ENCODE results near the gene SMIM11.
"Not testable (repeated sequence)": the region's sequence is repeated elsewhere in the genome, so short reads cannot be mapped to it uniquely, and the experiment has no call there.

The SMIM11 gene

GRCh38 chr21:34374940-34375618 lies at the start of gene SMIM11:
SMIM11 (plus strand) TSS chr21:34375507; CDS start chr21:34379505, 3,998 bp downstream.
- not testable (repeated sequence) for H3K27me3 ChIP-seq (ENCODE audit: low read depth, low read length); H3K9me3 ChIP-seq (ENCODE audit: insufficient read depth, low read length); H3K4me2 ChIP-seq (ENCODE audit: low read length); H3K4me3 ChIP-seq (ENCODE audit: low read length); H3K4me1 ChIP-seq (ENCODE audit: low read length); H4K20me1 ChIP-seq (ENCODE audit: insufficient read depth, low read length); H3K36me3 ChIP-seq (replicated peaks; ENCODE audit: low read depth, low read length); H3K27ac ChIP-seq (ENCODE audit: low read length); H3K79me2 ChIP-seq (ENCODE audit: low read length); H2AFZ ChIP-seq (ENCODE audit: low read depth, low read length); H3K9ac ChIP-seq (ENCODE audit: low read length)

- Histone ChIP-seq H2AFZ (ENCODE audit: low read depth, low read length) (no peak overlapping the region), H3K4me1 (ENCODE audit: low read length) (no peaks in the 10 kb centered on the region), H3K4me3 (ENCODE audit: low read length) (no peak overlapping the region), H3K4me2 (ENCODE audit: low read length) (no peak overlapping the region), H4K20me1 (ENCODE audit: insufficient read depth, low read length) (no peaks in the 10 kb centered on the region), H3K27me3 (ENCODE audit: low read depth, low read length) (no peaks in the 10 kb centered on the region), H3K9ac (ENCODE audit: low read length) (no peak overlapping the region), H3K36me3 (replicated peaks; ENCODE audit: low read depth, low read length) (no peaks in the 10 kb centered on the region), H3K27ac (ENCODE audit: low read length) (no peak overlapping the region), H3K79me2 (ENCODE audit: low read length) (no peaks in the 10 kb centered on the region), H3K9me3 (ENCODE audit: insufficient read depth, low read length) (no peaks in the 10 kb centered on the region)
- TF ChIP-seq CTCF (IDR thresholded peaks at IDR 0.05; ENCODE audit: low read depth, low read length), result no peak
- TF ChIP-seq EZH2phosphoT487 (IDR thresholded peaks at IDR 0.05; ENCODE audit: low read depth), result no peak
Observed at GRCh38 chr21:34330055-34330454, 45.3 kb upstream of the SMIM11 start.

- TF ChIP-seq CTCF (IDR thresholded peaks at IDR 0.05; ENCODE audit: low read depth, low read length) (no peak), EZH2phosphoT487 (IDR thresholded peaks at IDR 0.05; ENCODE audit: low read depth) (no peak)
- Histone ChIP-seq H3K27me3 (ENCODE audit: low read depth, low read length) (no peaks in the 10 kb centered on the region), H3K79me2 (ENCODE audit: low read length) (no peaks in the 10 kb centered on the region)
Observed at GRCh38 chr21:34331726-34332125, 43.6 kb upstream of the SMIM11 start.

GRCh38 chr21:34332347-34332746 lies 43.0 kb upstream of the SMIM11 start:
- no peaks in the 10 kb centered on the region for H4K20me1 ChIP-seq (ENCODE audit: insufficient read depth, low read length)
- H3K4me2 ChIP-seq (ENCODE audit: low read length), result no peak overlapping the region
- H3K27ac ChIP-seq (ENCODE audit: low read length), result no peak overlapping the region
- no peak for TF ChIP-seq EZH2phosphoT487 (IDR thresholded peaks at IDR 0.05; ENCODE audit: low read depth)
- H3K36me3 ChIP-seq (replicated peaks; ENCODE audit: low read depth, low read length), result no peaks in the 10 kb centered on the region
- no peak overlapping the region for H3K4me3 ChIP-seq (ENCODE audit: low read length)
- no peaks in the 10 kb centered on the region for H3K9me3 ChIP-seq (ENCODE audit: insufficient read depth, low read length)
- H3K4me1 ChIP-seq (ENCODE audit: low read length), result no peaks in the 10 kb centered on the region
- H3K9ac ChIP-seq (ENCODE audit: low read length), result no peak overlapping the region
- H3K27me3 ChIP-seq (ENCODE audit: low read depth, low read length), result no peaks in the 10 kb centered on the region
- no peak overlapping the region for H2AFZ ChIP-seq (ENCODE audit: low read depth, low read length)
- H3K79me2 ChIP-seq (ENCODE audit: low read length), result no peaks in the 10 kb centered on the region

More at GRCh38 chr21:34331726-34332125, 43.6 kb upstream of the SMIM11 start:
- Histone ChIP-seq H3K4me2 (ENCODE audit: low read length) (no peak overlapping the region), H3K4me3 (ENCODE audit: low read length) (no peak overlapping the region), H3K9ac (ENCODE audit: low read length) (no peak overlapping the region), H4K20me1 (ENCODE audit: insufficient read depth, low read length) (no peaks in the 10 kb centered on the region), H3K4me1 (ENCODE audit: low read length) (no peaks in the 10 kb centered on the region), H2AFZ (ENCODE audit: low read depth, low read length) (no peak overlapping the region), H3K36me3 (replicated peaks; ENCODE audit: low read depth, low read length) (no peaks in the 10 kb centered on the region), H3K27ac (ENCODE audit: low read length) (no peak overlapping the region), H3K9me3 (ENCODE audit: insufficient read depth, low read length) (no peaks in the 10 kb centered on the region)

GRCh38 chr21:34333121-34333739 lies 42.1 kb upstream of the SMIM11 start:
- H3K4me2 ChIP-seq (ENCODE audit: low read length), result no peak overlapping the region
- no peak for TF ChIP-seq EZH2phosphoT487 (IDR thresholded peaks at IDR 0.05; ENCODE audit: low read depth)
- no peak for TF ChIP-seq CTCF (IDR thresholded peaks at IDR 0.05; ENCODE audit: low read depth, low read length)

More at GRCh38 chr21:34333121-34333739, 42.1 kb upstream of the SMIM11 start:
- Histone ChIP-seq H2AFZ (ENCODE audit: low read depth, low read length) (no peak overlapping the region), H4K20me1 (ENCODE audit: insufficient read depth, low read length) (no peaks in the 10 kb centered on the region), H3K27ac (ENCODE audit: low read length) (no peak overlapping the region), H3K79me2 (ENCODE audit: low read length) (no peaks in the 10 kb centered on the region), H3K4me3 (ENCODE audit: low read length) (no peak overlapping the region), H3K4me1 (ENCODE audit: low read length) (no peaks in the 10 kb centered on the region), H3K36me3 (replicated peaks; ENCODE audit: low read depth, low read length) (no peaks in the 10 kb centered on the region), H3K9ac (ENCODE audit: low read length) (no peak overlapping the region), H3K9me3 (ENCODE audit: insufficient read depth, low read length) (no peaks in the 10 kb centered on the region), H3K27me3 (ENCODE audit: low read depth, low read length) (no peaks in the 10 kb centered on the region)
